Stimulated activated CD8-positive, alpha-beta memory T cell treated with anti-CD3 and anti-CD28 coated beads, Interleukin-2, amount 100 ng/mL, for 1 hour (primary cell): ENCODE measurements around the gene MAS1L.

Experiments used
- DNase-seq, 2 donors: peaks; one replicate each; pipeline ENCODE4 v3.0.0-alpha.2; 2020; ENCODE audit warnings: low read depth in 2 of 2

MAS1L gene

GRCh38 chr6:29487660-29488059 lies at the start of gene MAS1L:
MAS1L (minus strand) TSS chr6:29487956; CDS start chr6:29487902, 54 bp downstream.
- DNase-seq = no peak

- DNase-seq = no peak
Observed at GRCh38 chr6:29532320-29532951, 44.7 kb upstream of the MAS1L start.

GRCh38 chr6:29531668-29532067 lies 43.9 kb upstream of the MAS1L start:
- DNase-seq = no peak

- DNase-seq = no peak
Observed at GRCh38 chr6:29530671-29531310, 43.0 kb upstream of the MAS1L start.

- no peak for DNase-seq
Observed at GRCh38 chr6:29529956-29530355, 42.2 kb upstream of the MAS1L start.

- DNase-seq = no peak
Observed at GRCh38 chr6:29528988-29529560, 41.3 kb upstream of the MAS1L start.

GRCh38 chr6:29528300-29528931 lies 40.7 kb upstream of the MAS1L start:
- DNase-seq = no peak

GRCh38 chr6:29527564-29527963 lies 39.8 kb upstream of the MAS1L start:
- DNase-seq = no peak

GRCh38 chr6:29527126-29527525 lies 39.4 kb upstream of the MAS1L start:
- no peak for DNase-seq

GRCh38 chr6:29525311-29525639 lies 37.5 kb upstream of the MAS1L start:
- no peak for DNase-seq

- no peak for DNase-seq
Observed at GRCh38 chr6:29524444-29525310, 36.9 kb upstream of the MAS1L start.

GRCh38 chr6:29524044-29524443 lies 36.3 kb upstream of the MAS1L start:
- DNase-seq = no peak

GRCh38 chr6:29522227-29522626 lies 34.5 kb upstream of the MAS1L start:
- no peak for DNase-seq

- no peak for DNase-seq
Observed at GRCh38 chr6:29521006-29521680, 33.4 kb upstream of the MAS1L start.

- DNase-seq = no peak
Observed at GRCh38 chr6:29520232-29520631, 32.5 kb upstream of the MAS1L start.

- DNase-seq = no peak
Observed at GRCh38 chr6:29519291-29520010, 31.7 kb upstream of the MAS1L start.

GRCh38 chr6:29517728-29518440 lies 30.1 kb upstream of the MAS1L start:
- no peak for DNase-seq

GRCh38 chr6:29517245-29517644 lies 29.5 kb upstream of the MAS1L start:
- no peak for DNase-seq

- no peak for DNase-seq
Observed at GRCh38 chr6:29516108-29516507, 28.4 kb upstream of the MAS1L start.

- DNase-seq = no peak
Observed at GRCh38 chr6:29510746-29511300, 23.1 kb upstream of the MAS1L start.
